Glutamatergic neuron (in vitro differentiated cells): ENCODE measurements around the gene VPS35L. TPM values are rescaled to one million over a fixed set of nuclear protein-coding genes. Genes with fewer than 3 reads are reported as not detected.

Experiments
- DNase-seq: peaks from one replicate; pipeline ENCODE4 v3.0.0; 2022
- H3K27ac Mint-ChIP-seq: one replicate; pipeline ENCODE4 v1.8.0; 2020; ENCODE audit warnings: mild to moderate bottlenecking, mixed read lengths, inconsistent platforms; ENCODE audit not compliant: unreplicated experiment
- H3K27me3 Mint-ChIP-seq: one replicate; pipeline ENCODE4 v1.8.0; 2020; ENCODE audit warnings: mild to moderate bottlenecking, moderate library complexity, mixed read lengths, inconsistent platforms; ENCODE audit not compliant: unreplicated experiment
- H3K36me3 Mint-ChIP-seq: one replicate; pipeline ENCODE4 v1.8.0; 2020; ENCODE audit warnings: mild to moderate bottlenecking, mixed read lengths, inconsistent platforms; ENCODE audit not compliant: unreplicated experiment
- H3K4me1 Mint-ChIP-seq: one replicate; pipeline ENCODE4 v1.8.0; 2020; ENCODE audit warnings: mild to moderate bottlenecking, low read depth, mixed read lengths, inconsistent platforms; ENCODE audit not compliant: unreplicated experiment
- H3K4me3 Mint-ChIP-seq: one replicate; pipeline ENCODE4 v1.8.0; 2020; ENCODE audit warnings: mild to moderate bottlenecking, mixed read lengths, inconsistent platforms; ENCODE audit not compliant: unreplicated experiment
- H3K9me3 Mint-ChIP-seq: one replicate; pipeline ENCODE4 v1.8.0; 2020; ENCODE audit warnings: mild to moderate bottlenecking, moderate library complexity, mixed read lengths, inconsistent platforms; ENCODE audit not compliant: unreplicated experiment
- total RNA-seq: library from RNA; stranded (reverse); fragmentation: NEBNext Ultra II Directional; extraction: Animal tissue kit (Norgen Biotek cat#: 25700); gene quantifications from one replicate; pipeline ENCODE4 v1.2.1, GENCODE V29; 2021; ENCODE audit not compliant: unreplicated experiment
- TF ChIP-seq, protein P1 (sequence below): fragments of 200-600 bp; sonication (generic); IDR thresholded peaks from one replicate; pipeline ENCODE4 v1.5.0; 2021; ENCODE audit not compliant: partially characterized antibody, unreplicated experiment

The VPS35L gene
- total RNA-seq, 1 donor from 2014 or later, result 57.1 TPM

DNA sequence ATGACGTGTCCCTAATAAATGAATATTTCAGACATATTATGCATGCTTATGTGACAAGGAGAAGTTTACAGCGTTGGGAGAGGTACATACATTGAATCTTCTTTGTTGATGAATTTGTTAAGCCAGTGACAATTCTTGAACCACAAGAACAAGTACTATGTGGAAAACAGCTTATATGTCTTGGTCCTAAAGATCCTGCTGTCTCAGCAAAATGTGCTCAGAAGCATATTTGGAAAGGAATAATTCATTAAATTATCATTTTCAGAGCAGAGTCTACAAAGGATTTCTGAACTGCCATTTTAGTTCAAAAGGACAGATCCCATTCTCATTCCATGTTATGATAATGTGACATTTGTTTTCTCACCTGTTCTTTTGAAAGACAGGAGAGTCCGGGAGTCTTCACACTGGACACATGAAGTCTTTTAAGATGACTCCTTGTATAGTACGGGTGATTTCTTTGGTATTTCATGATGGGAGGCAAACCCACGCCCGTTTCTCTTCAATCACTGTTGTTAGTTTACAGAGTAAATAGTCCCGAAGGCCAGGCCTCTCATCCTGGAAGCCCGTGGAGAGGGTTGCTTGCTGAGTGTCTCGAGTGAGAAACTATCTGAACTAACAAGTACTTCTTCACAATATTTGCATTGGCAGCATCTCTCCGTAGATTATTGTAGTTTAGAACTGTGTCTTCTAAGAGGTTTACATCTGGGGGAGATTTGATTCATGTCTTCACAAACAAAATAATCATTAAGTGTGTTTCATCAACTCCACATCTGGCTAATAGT lies 26.7 kb downstream of the VPS35L start:
- peaks cover 3% of the 10 kb centered on the region for H3K27me3 Mint-ChIP-seq
- TF ChIP-seq, protein P1, sequence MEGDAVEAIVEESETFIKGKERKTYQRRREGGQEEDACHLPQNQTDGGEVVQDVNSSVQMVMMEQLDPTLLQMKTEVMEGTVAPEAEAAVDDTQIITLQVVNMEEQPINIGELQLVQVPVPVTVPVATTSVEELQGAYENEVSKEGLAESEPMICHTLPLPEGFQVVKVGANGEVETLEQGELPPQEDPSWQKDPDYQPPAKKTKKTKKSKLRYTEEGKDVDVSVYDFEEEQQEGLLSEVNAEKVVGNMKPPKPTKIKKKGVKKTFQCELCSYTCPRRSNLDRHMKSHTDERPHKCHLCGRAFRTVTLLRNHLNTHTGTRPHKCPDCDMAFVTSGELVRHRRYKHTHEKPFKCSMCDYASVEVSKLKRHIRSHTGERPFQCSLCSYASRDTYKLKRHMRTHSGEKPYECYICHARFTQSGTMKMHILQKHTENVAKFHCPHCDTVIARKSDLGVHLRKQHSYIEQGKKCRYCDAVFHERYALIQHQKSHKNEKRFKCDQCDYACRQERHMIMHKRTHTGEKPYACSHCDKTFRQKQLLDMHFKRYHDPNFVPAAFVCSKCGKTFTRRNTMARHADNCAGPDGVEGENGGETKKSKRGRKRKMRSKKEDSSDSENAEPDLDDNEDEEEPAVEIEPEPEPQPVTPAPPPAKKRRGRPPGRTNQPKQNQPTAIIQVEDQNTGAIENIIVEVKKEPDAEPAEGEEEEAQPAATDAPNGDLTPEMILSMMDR, result no peak
- H3K4me1 Mint-ChIP-seq, result peaks cover 2% of the 10 kb centered on the region

DNA sequence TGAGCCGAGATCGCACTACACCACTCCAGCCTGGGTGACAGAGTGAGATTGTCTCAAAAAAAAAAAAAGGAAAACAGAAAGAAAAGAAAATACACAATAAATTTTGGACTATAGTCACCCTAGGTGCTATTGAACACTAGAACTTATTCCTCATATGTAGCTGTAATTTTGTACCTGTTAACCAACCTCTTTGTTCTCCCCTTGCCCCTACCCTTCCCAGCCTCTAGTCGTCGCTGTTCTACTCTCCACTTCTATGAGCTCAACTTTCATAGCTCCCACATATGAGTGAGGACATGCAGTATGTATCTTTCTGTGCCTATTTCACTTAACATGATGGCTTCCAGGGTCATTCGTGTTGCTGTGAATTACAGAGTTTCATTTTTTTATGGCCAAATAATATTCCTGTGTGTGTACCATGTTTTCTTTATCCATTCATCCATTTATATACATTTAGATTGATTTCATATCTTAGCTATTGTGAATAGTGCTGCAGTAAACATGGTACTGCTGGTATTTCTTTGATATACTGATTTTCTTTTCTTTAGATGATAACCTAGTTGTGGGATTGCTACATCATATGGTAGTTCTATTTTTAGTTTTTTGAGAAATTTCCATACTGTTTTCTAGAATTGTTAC lies 28.3 kb downstream of the VPS35L start:
- H3K4me3 Mint-ChIP-seq, result no peak overlapping the region
- peaks cover 6% of the 10 kb centered on the region for H3K4me1 Mint-ChIP-seq
- peak overlapping the region; percentile 69 for H3K27ac Mint-ChIP-seq
- H3K9me3 Mint-ChIP-seq, result peaks cover 3% of the 10 kb centered on the region
- peak; percentile 34 for DNase-seq
- peaks cover 14% of the 10 kb centered on the region for H3K36me3 Mint-ChIP-seq
- TF ChIP-seq, protein P1, result peak; percentile 84
- H3K27me3 Mint-ChIP-seq, result peaks cover 3% of the 10 kb centered on the region

More for the DNA sequence above, 26.7 kb downstream of the VPS35L start:
- Mint-ChIP-seq H3K36me3 (peaks cover 14% of the 10 kb centered on the region), H3K9me3 (peaks cover 3% of the 10 kb centered on the region), H3K27ac (no peak overlapping the region), H3K4me3 (no peak overlapping the region)
- no peak for DNase-seq

DNA sequence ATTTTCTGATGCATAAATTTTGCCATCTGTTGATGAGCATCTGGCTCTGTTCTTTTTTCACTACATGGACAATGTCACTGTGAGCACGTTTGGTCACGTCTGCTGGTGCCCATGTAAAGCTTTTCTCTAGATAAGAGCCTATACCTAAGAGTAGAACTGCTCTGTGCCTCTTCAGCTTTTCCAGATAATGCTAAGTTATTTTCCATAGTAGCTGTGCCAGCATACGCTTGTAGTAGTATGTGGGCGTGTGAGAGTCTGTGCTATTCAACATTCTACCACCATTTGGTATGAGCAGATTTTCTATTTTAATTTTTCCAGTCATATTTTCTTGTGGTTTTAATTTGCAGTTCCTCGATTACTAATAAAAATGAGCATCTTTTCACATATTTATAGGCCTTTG lies 33.2 kb downstream of the VPS35L start:
- Mint-ChIP-seq H3K4me3 (no peak overlapping the region), H3K4me1 (peaks cover 11% of the 10 kb centered on the region), H3K27me3 (peaks cover 3% of the 10 kb centered on the region), H3K36me3 (no peaks in the 10 kb centered on the region), H3K27ac (no peak overlapping the region), H3K9me3 (no peaks in the 10 kb centered on the region)
- no peak for DNase-seq
- TF ChIP-seq, protein P1, result no peak

DNA sequence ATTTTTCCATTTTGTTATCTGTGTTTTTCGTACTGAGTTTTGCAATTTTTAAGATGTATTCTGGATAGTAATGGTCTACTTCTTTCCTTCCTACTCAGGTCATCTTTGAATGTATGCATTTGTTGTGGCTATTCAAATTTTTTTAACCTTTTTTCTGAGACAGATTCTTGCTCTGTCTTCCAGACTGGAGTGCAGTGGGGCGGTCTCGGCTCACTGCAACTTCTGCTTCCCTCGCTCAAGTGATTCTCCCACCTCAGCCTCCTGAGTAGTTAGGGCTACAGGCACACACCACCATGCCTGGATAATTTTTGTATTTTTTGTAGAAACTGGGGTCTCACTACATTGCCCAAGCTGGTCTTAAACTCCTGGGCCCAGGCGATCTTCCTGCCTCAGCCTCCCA lies 33.6 kb downstream of the VPS35L start:
- Mint-ChIP-seq H3K27me3 (peaks cover 3% of the 10 kb centered on the region), H3K36me3 (no peaks in the 10 kb centered on the region), H3K9me3 (no peaks in the 10 kb centered on the region), H3K27ac (no peak overlapping the region), H3K4me1 (peaks cover 11% of the 10 kb centered on the region), H3K4me3 (no peak overlapping the region)
- TF ChIP-seq, protein P1, result no peak
- DNase-seq, result no peak

DNA sequence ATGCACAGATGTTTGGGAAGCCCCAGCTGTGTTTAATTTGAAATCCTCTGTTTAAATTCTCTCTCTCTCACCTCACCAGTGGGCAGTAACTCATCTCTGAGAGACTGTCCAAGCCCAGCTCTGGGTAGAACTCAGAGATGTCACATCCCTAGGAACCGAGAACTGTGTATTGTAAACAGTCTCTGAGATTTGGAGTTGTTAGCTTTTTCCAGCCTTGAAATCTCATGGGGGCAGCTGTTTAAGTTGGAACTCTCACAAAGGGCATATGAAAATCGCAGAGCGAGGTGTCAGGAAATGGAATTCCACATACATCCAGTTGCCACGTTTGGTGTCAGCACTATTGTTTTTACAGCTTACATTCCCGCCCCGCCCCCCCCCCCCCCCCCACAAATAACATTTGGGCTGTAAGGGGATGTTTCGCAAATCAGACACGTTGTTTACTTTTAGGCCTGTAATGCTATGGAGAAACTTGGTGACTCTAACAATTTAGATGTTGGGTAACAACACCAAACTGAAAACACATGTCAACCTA lies 34.3 kb downstream of the VPS35L start:
- Mint-ChIP-seq H3K36me3 (no peaks in the 10 kb centered on the region), H3K27ac (no peak overlapping the region), H3K27me3 (peaks cover 3% of the 10 kb centered on the region), H3K4me1 (peaks cover 11% of the 10 kb centered on the region), H3K9me3 (no peaks in the 10 kb centered on the region), H3K4me3 (no peak overlapping the region)
- TF ChIP-seq, protein P1, result no peak
- DNase-seq, result no peak
